ENCODE measurements around the gene ZBTB7C. TPM values are rescaled to one million over a fixed set of nuclear protein-coding genes. Genes with fewer than 3 reads are reported as not detected.

Gene ZBTB7C
- total RNA-seq, 1 experiment from 2014 or later = 0.33 TPM

DNA sequence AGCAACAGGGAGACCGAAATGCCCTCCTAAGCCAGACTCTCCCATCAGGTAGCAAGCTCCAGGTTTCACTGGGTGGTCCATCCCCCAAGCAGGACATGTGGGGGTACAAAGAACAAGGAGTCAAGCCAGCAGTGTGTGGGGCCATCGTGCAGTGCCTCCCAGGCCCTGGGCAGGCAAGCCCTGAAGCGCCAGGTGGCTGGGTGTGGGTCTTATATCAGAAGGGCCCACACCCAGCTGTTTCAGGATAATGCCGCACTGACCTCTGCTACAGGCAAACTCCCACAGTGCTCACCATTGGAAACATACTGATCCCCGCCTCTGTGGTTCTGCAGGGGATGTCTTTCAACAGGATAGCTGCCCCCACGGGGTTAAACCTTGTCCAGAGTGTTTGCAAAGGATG is 304.5 kb downstream of the ZBTB7C start:
- Histone ChIP-seq H3K9me3 (ENCODE audit: control insufficient read depth, low read depth, low read length) (no peaks in the 10 kb centered on the region), H3K18ac (ENCODE audit: insufficient read length, low read depth, low read length) (no peak overlapping the region), H4K5ac (ENCODE audit: insufficient read length, low read depth, low read length) (no peak overlapping the region), H3K79me2 (ENCODE audit: insufficient read depth, low read length) (no peaks in the 10 kb centered on the region), H3K79me1 (ENCODE audit: insufficient read depth, low read depth, low read length, poor library complexity, severe bottlenecking) (no peaks in the 10 kb centered on the region), H3K56ac (ENCODE audit: insufficient read length, low read depth, low read length) (no peak overlapping the region), H3K14ac (ENCODE audit: insufficient read depth, low read length) (no peak overlapping the region), H2BK5ac (ENCODE audit: insufficient read length, low read length) (no peak overlapping the region), H3K9ac (ENCODE audit: extremely low read depth, insufficient read length, low read length) (no peak overlapping the region), H2AK5ac (ENCODE audit: insufficient read length, low read length) (no peak overlapping the region), H2AFZ (ENCODE audit: low read length) (no peak overlapping the region), H3K23me2 (ENCODE audit: insufficient read length, low read depth, low read length, poor library complexity, severe bottlenecking) (no peaks in the 10 kb centered on the region), H3K27me3 (ENCODE audit: insufficient read depth, low read length) (no peaks in the 10 kb centered on the region; the same call in 1 of the 2 replicates), H3K4ac (ENCODE audit: low read depth, low read length) (no peak overlapping the region), H3K4me2 (ENCODE audit: insufficient read depth, insufficient read length, low read length) (no peak overlapping the region), H2BK20ac (ENCODE audit: low read depth, low read length, poor library complexity, severe bottlenecking) (no peak overlapping the region), H3T11ph (ENCODE audit: low read length) (no peak overlapping the region), H4K8ac (replicated peaks; ENCODE audit: insufficient read length, low read depth, low read length) (no peak overlapping the region), H2BK12ac (ENCODE audit: insufficient read length, low read depth, low read length) (no peak overlapping the region), H4K91ac (ENCODE audit: insufficient read length, low read depth, low read length) (no peak overlapping the region), H3K23ac (ENCODE audit: insufficient read length, low read depth, low read length) (no peak overlapping the region), H2BK120ac (ENCODE audit: low read depth, low read length, poor library complexity, severe bottlenecking) (no peak overlapping the region), H4K20me1 (ENCODE audit: control insufficient read depth, insufficient read depth, insufficient read length) (no peaks in the 10 kb centered on the region), H3K4me1 (ENCODE audit: insufficient read depth, low read length) (peaks cover 7% of the 10 kb centered on the region; the same call in 1 of the 2 replicates), H2BK15ac (ENCODE audit: low read depth, low read length) (no peak overlapping the region), H3K27ac (ENCODE audit: insufficient read length, low read depth, low read length) (no peak overlapping the region)
- Mint-ChIP-seq H3K36me3 (ENCODE audit: insufficient read depth in 1 of 3, low read depth in 3 of 3) (no peaks in the 10 kb centered on the region), H3K9me3 (no peaks in the 10 kb centered on the region), H3K27ac (no peak overlapping the region), H3K27me3 (ENCODE audit: low read depth) (peaks cover 6% of the 10 kb centered on the region), H3K4me3 (no peak overlapping the region), H3K4me1 (peaks cover 35 to 58% of the 10 kb centered on the region in 2 experiments)
- no CpG with 5 or more reads among the region's 6 CpGs for WGBS (ENCODE audit: extremely low coverage, insufficient read length, low lambda C conversion rate)
- DNase-seq = no peak
- TF ChIP-seq CTCF (conservative IDR thresholded peaks at IDR 0.05) = no peak

Data from H9 (cell line).